Stimulated activated CD8-positive, alpha-beta memory T cell treated with anti-CD3 and anti-CD28 coated beads, Interleukin-4, amount 100 ng/mL, for 4 hours (primary cell): ENCODE results near the gene IL21.
"Not testable (repeated sequence)": the region's sequence is repeated elsewhere in the genome, so short reads cannot be mapped to it uniquely, and the experiment has no call there.

Experiments used
- DNase-seq, 2 donors: peaks; one replicate each; pipeline ENCODE4 v3.0.0-alpha.2; 2020; ENCODE audit warnings: low read depth in 2 of 2, low spot score in 1 of 2

IL21 gene

DNA sequence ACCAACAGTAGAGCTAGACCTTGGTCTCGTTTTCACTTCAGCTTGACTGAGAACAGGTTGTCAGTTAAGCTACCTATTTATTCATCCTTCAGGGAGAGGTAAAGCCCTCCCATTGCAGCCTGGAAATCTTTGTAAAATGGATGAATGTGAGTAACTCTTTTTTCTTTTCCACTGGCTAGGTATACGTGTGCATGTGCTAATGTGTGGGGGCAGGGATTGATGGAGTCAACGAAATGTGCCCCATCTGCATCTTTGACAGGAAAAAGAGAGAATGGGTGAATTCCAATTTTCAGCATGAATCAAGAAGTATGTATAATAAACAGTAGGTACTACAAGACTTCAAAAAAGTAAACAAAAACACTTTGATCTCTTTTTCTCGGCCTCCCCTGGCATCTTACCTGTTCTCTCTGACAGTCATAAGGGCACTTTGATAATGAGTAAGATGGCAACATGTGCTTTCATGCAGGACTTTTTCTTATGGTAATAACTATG lies at the start of gene IL21:
IL21 (minus strand) TSS at position 51 of the 492 bp plus-strand sequence. CDS start 55 bp downstream, outside the sequence.
- no peak for DNase-seq

DNA sequence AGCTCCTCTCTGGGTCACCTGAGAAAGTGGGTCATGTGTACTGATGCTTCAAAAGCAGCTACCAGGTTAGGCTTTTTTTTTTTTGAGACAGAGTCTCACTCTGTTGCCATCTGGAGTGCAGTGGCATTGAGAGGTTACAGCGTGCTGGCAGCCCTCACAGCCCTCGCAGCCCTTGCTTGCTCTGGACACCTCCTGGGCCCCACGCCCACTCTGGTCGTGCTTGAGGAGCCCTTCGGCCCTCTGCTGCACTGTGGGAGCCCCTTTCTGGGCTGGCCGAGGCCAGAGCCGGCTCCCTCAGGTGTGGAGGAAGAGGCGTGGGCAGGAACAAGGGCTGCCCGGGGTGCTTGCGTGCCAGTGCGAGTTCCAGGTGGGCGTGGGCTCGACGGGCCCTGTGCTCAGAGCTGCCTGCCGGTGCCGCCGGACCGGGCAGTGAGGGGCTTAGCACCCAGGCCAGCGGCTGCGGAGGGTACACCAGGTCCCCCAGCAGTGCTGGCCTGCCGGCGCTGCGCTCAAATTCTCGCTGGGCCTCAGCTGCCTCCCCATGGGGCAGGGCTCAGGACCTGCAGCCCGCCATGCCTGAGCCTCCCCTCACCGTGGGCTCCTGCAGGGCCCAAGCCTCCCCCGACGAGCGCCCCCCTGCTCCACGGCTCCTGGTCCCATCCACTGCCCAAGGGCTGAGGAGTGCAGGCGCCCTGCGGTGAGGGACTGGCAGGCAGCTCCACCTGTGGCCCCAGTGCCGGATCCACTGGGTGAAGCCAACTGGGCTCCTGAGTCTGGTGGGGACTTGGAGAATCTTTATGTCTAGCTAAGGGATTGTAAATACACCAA lies 49.3 kb upstream of the IL21 start:
- DNase-seq, result no peak

DNA sequence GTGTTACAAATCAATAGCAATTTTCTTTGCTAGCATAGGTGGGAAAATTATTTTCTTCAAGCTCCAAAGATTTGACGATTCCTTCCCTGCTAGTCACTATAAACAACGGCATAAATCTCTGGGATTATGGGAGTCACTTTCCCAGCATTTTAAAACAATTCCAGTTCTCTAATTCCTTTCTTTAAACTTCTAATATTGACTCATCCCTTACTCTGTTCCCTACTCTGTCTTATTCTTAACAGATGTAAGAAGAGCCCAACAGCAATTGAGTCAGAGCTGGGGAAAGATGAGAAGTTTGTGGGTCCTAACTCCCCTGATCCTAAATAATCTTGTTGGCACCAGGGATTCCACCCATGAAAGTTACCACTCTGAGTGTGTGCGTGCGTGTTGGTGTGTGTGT lies 47.4 kb upstream of the IL21 start:
- DNase-seq, result no peak

DNA sequence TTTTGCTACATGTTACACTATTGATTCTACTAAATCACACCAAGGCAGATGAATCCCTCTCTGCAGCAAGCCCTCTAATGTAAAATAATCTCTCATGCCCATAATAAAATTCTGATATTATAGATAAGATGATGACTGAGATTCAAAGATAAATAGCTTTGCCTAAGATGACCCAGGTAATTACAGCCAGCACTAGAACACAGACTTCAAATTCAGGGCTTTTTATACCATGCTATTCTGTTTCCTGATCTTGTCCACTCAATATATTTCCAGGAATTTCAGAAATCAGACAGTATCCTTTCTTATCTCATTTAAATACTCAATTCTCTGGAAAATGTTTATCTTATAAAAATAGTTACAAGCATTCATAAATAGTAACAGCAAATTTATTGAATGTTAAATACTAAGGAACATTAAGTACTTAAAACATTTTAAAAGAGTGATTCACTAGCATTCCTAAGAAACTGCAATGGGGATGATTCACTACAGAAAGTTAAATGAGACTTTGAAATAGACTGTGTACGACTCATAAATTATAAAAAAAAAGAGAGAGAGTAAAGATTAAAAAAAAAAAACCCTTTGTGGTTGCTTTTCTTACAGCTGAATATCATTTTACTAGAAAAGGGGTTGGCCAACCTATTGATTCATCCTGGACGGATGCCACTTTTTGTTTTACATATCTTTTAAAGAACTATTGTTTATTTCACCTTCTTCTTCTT lies 45.8 kb upstream of the IL21 start:
- DNase-seq, result no peak

DNA sequence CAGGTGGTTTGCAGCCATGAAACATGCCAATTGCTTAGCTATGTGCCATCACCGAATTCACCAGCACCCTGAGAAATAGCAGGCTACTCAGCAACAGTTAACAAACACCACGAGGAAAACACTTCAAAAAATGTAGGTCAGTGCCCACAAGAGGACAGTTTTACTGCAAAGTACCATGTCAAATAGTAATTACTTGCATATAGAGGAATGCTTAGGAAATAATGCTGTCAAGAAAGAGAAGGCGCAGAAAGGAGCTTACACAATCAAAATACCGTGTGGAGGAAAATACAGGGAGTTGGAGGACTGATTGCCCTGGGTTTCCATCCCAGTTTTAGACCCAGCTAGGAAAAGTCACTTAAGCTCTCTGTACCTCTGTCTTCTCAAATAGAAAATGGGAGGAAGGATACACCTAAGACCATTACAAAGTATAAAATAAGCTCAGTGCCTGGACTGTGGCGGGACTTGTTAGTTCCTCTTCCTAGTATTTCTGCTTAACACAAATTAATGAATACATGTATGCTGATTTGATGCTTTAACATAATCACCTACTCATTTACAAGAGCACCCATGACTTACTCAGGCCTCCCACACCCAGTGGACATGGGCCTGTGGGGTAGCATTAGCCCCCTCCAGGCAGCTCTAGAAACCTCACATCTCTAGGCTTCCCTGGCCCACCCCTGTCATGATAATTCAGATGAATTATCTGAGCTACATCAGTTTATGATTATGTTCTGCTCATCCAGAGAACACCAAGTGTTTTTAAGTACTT lies 44.5 kb upstream of the IL21 start:
- DNase-seq, result no peak

DNA sequence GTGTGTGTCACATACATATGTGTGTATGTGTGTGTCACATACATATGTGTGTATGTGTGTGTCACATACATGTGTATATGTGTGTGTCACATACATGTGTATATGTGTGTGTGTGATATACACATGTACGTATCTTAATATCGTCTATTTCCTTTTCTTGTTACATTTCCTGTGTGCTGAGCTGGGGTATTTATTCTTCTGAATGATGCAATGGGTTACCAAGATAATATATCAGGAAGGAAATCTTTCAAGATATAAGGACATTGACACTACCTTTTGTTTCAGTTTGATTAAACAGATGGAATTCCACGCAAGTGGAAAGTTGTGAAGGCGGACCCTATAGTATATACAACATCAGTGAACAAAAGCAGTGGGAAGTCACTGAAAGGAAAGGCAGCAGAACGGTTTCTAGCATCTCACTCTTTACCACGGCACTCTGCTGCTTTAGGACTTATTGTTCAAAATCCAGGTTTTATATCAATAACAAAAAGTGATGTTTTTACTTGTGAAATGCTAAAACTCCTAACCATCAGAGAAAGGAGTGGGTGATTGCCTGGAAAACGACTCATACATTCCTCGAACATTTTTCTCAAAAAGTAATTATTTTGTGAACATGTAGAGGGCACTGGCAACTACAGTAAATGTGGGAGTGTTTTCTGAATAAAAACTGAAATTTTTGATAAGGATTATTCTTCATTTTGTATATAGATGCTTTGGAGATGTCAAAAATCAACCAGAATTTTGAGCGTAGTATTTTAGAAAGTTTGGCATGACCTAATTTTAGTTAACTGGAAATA lies 43.1 kb upstream of the IL21 start:
- DNase-seq, result no peak

DNA sequence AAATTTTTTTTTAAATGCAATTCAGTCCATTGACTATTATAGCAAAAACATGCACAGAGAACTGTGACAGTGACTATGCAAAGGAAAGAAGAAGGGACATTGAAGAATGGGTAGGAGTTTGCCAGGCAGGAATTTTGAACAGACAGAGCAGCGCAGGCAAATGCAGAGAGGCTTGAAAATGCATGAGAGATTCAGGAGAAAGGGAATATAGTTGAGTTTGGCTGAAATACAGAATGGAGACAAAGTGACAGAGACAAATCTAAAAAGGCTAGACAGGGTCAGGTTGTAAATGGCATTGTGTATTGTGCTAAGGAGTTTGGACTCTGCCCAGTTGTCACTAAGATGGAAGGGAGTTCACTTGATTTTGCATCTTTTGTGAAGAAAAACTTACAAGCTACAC lies 42.4 kb upstream of the IL21 start:
- DNase-seq, result no peak

DNA sequence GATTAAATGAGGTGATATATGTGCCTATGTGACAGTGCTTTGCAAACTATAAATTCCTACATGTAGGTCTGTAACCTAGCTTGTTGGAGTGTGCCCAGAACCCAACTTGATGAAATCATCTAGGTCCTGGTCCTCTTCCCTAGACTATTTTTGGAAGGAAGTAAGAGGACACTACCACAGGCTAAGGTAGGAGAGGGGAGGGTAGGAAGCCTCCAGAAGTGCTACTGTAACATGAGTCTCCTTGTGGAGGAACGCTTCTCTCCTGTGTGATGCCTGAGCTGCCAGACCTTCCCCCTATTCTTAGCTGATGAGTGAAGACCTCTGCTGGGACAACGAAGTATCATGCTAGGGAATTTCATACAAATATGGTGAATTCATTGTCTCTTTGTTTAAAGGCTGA lies 41.8 kb upstream of the IL21 start:
- DNase-seq, result no peak

DNA sequence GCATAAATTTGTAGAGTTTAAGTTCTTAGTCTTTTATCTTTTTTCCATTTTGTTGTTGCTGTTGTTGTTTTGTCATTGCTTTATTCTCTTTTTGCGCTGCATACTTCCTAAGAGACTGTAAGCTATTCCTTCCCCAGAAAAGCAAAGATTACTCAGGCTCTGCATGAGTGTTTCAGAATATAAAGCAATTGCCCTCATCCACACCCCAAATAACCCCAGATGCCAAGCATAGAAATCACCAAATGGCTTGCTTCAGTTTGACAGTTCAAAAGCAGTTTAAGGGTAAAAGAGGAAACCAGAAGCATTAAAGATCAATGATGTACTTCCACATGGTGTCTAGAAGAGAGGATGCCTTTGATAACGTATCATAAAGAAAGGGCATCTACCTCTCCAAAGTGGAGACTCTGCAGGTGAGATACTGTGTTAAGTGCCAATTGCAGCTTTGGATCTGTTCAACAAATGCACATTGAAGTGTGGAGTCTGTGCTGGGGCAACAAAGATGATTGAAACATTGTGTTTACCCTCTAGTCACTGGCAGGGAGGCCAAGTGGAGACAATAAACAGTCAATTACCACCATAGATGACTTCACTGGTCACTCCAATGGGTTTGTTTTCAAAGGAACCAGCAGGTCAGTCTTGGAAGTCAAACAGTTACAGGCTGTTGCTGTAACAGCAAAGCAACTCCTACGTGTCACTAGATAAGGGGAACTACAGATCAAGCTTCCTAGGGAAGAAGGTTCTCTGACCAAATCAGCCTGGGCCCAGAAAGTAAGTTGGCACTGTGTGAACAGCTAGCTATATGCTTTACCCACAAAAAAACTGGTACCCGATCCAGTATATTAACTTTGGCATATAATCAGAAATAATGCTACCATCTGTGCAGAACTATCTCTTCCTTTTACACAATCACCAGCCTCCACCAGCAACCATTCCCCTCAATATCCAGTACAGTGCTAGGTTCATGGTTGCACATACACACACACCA lies 40.6 kb upstream of the IL21 start:
- no peak for DNase-seq

DNA sequence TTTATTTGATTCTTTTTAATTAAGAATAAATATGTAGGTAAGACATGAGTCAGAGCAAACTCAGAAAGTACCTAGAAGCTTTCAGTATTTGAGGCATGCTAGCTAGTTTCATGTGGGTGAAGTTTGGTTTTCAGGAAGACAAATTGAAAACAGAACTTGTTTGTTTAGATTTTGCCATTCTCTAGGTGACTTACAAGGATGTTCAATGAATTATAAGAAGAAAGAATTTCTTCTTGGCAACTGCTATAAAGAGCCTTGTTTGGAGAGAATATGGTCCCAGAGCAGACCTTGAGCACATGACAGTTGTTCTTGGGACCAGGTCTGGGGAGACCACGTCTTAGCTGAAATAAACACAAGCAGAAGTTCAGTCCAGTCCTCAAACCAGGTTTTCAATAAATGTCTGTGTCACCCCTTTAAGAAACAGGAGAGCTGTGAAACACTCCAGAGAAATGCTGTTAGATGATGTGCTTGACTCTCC lies 38.0 kb upstream of the IL21 start:
- no peak for DNase-seq

DNA sequence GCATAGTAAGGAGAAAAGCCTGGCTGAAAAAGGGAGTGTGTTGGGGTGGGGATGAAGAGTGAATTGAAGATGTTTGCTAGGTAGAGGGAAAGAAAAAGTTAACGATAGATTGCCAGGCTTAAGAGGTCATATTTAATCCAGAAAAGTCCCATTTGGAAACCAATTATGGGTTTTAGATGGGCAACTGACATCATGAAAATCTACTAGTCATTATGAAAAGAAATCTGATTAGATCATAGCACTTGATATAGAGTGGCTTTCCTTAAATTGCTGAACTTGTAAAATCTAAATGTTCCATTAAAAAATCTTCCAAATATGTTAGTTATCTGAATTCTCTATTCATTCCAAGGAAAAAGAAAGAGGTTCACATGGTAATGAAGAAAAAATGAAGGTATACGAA lies 37.5 kb upstream of the IL21 start:
- DNase-seq, result no peak

DNA sequence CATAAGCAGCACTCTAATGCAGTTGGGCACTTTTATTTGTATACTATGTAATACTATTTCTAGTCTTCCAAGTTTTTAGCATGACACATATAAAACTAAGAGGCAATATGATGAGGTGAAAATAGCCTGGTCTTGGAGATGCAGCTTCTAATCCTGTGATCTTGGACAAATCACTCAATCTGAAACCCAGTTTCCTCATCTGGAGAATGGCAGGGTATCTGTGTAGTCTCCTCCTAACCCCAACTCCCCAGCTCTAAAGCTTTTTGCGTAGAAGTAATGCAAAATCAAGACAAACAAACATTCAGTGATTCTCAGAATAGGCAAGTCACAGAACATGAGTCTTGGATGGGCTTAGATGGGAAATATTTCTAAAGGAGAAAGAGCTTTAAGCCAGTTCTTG lies 36.7 kb upstream of the IL21 start:
- no peak for DNase-seq

DNA sequence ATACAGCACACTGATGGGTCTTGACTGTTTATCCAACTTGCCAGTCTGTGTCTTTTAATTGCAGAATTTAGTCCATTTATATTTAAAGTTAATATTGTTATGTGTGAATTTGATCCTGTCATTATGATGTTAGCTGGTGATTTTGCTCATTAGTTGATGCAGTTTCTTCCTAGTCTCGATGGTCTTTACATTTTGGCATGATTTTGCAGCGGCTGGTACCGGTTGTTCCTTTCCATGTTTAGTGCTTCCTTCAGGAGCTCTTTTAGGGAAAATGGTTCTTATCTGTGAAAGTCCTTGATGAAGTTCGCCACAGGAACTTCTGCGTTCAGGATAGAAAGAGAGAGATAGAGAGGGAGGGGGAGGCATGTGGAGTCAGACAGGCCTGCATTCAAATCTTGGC lies 35.7 kb upstream of the IL21 start:
- not testable (repeated sequence) for DNase-seq

DNA sequence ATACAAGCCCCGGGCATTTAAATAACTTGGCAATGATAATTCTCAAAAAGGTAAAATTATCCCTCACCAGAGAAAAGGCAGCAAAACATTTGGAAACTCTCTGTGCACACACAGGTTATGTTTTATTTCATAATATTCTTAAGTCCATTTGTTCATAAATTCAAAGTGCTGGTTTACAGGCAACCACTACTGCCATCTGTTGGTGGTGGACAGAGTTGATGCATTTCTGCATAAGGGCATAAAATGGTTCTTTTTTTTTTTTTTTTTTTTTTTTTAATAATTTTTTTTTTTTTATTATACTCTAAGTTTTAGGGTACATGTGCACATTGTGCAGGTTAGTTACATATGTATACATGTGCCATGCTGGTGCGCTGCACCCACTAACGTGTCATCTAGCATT lies 31.5 kb upstream of the IL21 start:
- DNase-seq, result no peak

DNA sequence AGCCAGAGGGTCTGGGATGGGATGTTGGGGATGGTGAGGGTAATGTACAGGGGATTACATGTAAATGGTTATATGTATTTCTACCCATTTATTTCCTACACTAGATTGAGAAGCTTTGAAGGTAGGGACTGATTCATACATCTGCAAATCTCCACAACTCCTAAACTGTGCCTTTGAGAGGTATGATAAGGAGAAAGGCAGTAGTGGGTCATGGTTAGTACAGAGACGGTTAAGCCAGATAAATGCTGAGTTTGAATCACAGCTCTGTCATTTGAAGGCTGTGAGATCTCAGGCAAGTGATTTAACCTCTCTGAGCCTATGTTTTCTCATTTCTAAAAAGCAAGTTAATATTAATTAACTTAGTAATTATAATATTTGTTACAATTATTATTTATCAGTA lies 29.3 kb upstream of the IL21 start:
- no peak for DNase-seq

DNA sequence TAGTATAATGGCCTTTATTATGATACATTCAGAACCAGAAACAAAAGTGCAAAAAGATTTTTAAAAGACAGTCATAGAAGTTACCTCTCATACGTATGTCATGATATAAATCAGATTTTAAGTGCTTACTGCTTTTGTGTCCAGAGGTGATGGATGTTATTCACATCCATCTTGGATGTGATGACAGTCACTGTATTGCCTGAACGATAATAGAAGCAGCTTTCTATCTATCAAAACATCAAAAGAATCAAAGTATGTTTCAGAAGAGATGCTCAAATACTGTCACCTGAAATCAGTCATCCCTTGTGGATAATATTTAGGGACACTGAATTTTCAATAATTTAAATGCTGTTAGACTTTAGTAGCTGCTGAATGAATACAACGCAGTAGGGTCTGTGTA lies 26.8 kb upstream of the IL21 start:
- DNase-seq, result no peak

DNA sequence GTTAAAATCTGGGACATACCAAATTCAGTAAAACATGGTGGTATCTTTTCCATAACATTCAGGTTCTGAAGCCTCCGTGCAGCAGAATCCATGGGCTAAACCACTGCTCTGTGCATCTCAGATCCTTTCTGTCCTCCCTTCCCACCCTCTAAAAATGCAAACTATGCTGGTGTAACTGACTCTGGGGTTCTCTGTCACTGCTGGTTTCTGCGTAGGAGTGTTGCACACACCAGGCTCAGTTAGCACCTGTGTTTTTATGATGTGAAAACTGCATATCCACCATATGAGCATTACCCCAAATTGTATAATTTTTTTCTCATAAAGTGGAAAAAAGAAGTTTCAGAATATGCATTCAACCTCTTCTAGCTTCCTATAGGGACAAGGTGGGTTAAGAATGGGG lies 22.4 kb upstream of the IL21 start:
- no peak for DNase-seq

DNA sequence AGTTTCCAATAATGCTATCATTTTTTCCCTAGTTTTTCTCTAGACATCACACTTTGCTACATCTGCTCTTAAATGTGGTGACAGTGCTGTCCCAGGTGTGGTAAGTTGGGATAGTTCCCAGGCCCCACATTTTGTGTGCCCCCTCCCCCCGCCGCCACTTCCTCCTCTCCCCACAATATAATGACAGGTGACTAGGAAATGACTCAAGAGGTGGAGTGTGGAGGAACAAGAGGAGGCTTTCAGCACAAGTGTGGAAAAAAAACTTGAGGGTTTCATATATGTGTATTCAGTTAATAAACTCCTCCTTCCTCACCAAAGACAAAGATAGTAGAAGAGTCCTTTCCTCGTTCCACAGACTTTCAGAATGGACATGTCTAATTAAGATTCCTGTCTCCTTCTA lies 18.3 kb upstream of the IL21 start:
- no peak for DNase-seq

DNA sequence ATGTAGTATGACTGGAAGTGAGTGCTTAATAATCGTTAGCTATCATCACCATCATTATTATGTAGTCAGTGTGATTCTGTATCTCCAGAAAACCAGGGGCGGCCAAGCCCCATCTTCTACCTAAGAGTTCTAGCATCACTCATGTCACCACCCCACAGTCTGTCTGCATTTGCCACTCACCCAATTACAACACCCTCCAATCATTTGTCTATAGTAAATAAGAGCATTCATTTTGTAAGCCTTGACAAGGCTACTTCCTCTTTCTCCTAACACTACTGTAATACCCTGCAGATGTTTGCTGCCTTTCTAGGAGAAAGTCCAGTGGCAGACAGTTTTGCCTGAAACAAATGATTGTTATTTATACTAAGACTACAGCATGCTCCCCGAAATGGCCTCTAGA lies 15.8 kb upstream of the IL21 start:
- DNase-seq, result no peak

DNA sequence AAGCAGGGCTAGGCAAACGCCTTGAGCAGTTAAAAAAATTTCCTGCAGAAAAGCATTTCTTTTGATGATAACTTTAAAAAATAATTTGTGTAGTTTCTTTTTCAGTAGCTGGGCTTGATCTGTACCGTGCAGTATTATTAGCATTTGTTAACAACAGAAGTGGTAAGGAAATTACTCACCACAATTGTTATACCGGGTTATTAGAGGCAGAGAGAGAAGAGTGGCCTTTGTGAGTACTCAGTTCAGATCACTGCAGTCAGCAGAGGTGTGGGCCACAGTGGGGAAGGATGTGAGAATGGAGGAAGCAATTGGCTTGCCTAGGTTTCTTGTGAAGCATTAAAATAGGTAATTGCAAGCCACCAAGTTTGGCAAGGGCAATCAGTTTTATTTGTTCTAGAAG lies 14.3 kb upstream of the IL21 start:
- no peak for DNase-seq
